Liver (tissue), 9 donors: ENCODE data around the gene KANSL3. TPM values are rescaled to one million over a fixed set of nuclear protein-coding genes. Genes with fewer than 3 reads are reported as not detected.

Experiments used
- DNase-seq: peaks from one replicate; pipeline ENCODE4 v3.0.0-alpha.2; 2017; ENCODE audit warnings: low spot score
- H3K27ac ChIP-seq, 2 donors: one replicate each; pipeline ENCODE4 v1.7.0; 2013; ENCODE audit warnings: inconsistent platforms in 2 of 2, low read length in 2 of 2, control low read depth in 1 of 2, low read depth in 1 of 2, mild to moderate bottlenecking in 1 of 2
- H3K27me3 ChIP-seq, 4 donors: one replicate each; pipeline versions ENCODE4 v1.6.1 to v1.7.0; 2013; ENCODE audit warnings: low read length in 3 of 4, inconsistent platforms in 1 of 4, mild to moderate bottlenecking in 1 of 4, moderate library complexity in 1 of 4; ENCODE audit not compliant: control insufficient read depth in 4 of 4, insufficient read depth in 4 of 4
- H3K36me3 ChIP-seq, 4 donors: one replicate each; pipeline versions ENCODE4 v1.6.1 to v1.7.0; 2013; ENCODE audit warnings: low read length in 3 of 4, mild to moderate bottlenecking in 3 of 4, low read depth in 1 of 4, moderate library complexity in 1 of 4; ENCODE audit not compliant: control insufficient read depth in 4 of 4, insufficient read depth in 3 of 4
- H3K4me1 ChIP-seq, 4 donors: one replicate each; pipeline versions ENCODE4 v1.6.1 to v1.7.0; 2013; ENCODE audit warnings: low read length in 3 of 4, mild to moderate bottlenecking in 3 of 4, moderate library complexity in 1 of 4; ENCODE audit not compliant: control insufficient read depth in 4 of 4, insufficient read depth in 4 of 4
- H3K4me3 ChIP-seq, 3 donors: one replicate each; pipeline versions ENCODE4 v1.6.1 to v1.7.0; 2013; ENCODE audit warnings: low read length in 3 of 3, control low read depth in 1 of 3, low read depth in 1 of 3, mild to moderate bottlenecking in 1 of 3
- H3K9ac ChIP-seq, 2 donors: one replicate each; pipeline ENCODE4 v1.7.0; 2013; ENCODE audit warnings: low read length in 2 of 2, mild to moderate bottlenecking in 2 of 2, moderate library complexity in 2 of 2, control low read depth in 1 of 2, low read depth in 1 of 2
- H3K9me3 ChIP-seq, 4 donors: one replicate each; pipeline versions ENCODE4 v1.6.1 to v1.7.0; 2013; ENCODE audit warnings: low read length in 3 of 4; ENCODE audit not compliant: control insufficient read depth in 4 of 4
- EGR1 ChIP-seq, 2 donors: IDR thresholded peaks; 2 replicates each; pipeline ENCODE4 v1.6.1; 2016 to 2018; ENCODE audit warnings: antibody characterized with exemption in 2 of 2, low read depth in 2 of 2
- FOXA1 ChIP-seq: IDR thresholded peaks from 2 replicates; pipeline ENCODE4 v1.6.1; 2016; ENCODE audit warnings: antibody characterized with exemption
- FOXA2 ChIP-seq: IDR thresholded peaks from 2 replicates; pipeline ENCODE4 v1.6.1; 2016; ENCODE audit warnings: antibody characterized with exemption
- GABPA ChIP-seq, 2 donors: IDR thresholded peaks in 1 of 2; conservative IDR thresholded peaks in 1 of 2; 2 replicates each; pipeline ENCODE4 v1.6.1; 2016; ENCODE audit warnings: antibody characterized with exemption in 2 of 2, mild to moderate bottlenecking in 1 of 2, moderate library complexity in 1 of 2
- HNF4A ChIP-seq, 2 donors: conservative IDR thresholded peaks; 2 replicates each; pipeline ENCODE4 v1.6.1; 2016; ENCODE audit warnings: antibody characterized with exemption in 2 of 2, mild to moderate bottlenecking in 2 of 2
- HNF4G ChIP-seq: IDR thresholded peaks from 2 replicates; pipeline ENCODE4 v1.6.1; 2016; ENCODE audit warnings: antibody characterized with exemption
- JUND ChIP-seq, 2 donors: IDR thresholded peaks; 2 replicates each; pipeline ENCODE4 v1.6.1; 2016; ENCODE audit warnings: antibody characterized with exemption in 2 of 2
- MAX ChIP-seq: IDR thresholded peaks from 2 replicates; pipeline ENCODE4 v1.6.1; 2016; ENCODE audit warnings: antibody characterized with exemption
- NR2F2 ChIP-seq: IDR thresholded peaks from 2 replicates; pipeline ENCODE4 v1.6.1; 2016; ENCODE audit warnings: antibody characterized with exemption
- RAD21 ChIP-seq, 2 donors: IDR thresholded peaks; 2 replicates each; pipeline ENCODE4 v1.6.1; 2016; ENCODE audit warnings: antibody characterized with exemption in 2 of 2, mild to moderate bottlenecking in 2 of 2
- RXRA ChIP-seq, 2 donors: IDR thresholded peaks; 2 replicates each; pipeline ENCODE4 v1.6.1; 2017 to 2018; ENCODE audit warnings: antibody characterized with exemption in 2 of 2, mild to moderate bottlenecking in 1 of 2
- TAF1 ChIP-seq: conservative IDR thresholded peaks from 2 replicates; pipeline ENCODE4 v1.6.1; 2016; ENCODE audit warnings: antibody characterized with exemption, mild to moderate bottlenecking
- YY1 ChIP-seq: IDR thresholded peaks from 2 replicates; pipeline ENCODE4 v1.6.1; 2016; ENCODE audit warnings: antibody characterized with exemption, mild to moderate bottlenecking
- WGBS: extraction: QIAGEN DNeasy Blood & Tissue Kit; methylation state at CpG from one replicate; pipeline ENCODE4 v1.1.7; 2013; 5-methylcytosine and 5-hydroxymethylcytosine counted together
- polyA plus RNA-seq, 2 donors: library from polyadenylated mRNA; stranded (reverse) in 1 of 2; unstranded in 1 of 2; fragments of 200-250 nt in 1 of 2; fragments of >200 nt in 1 of 2; fragmentation: Nextera tagmentation in 1 of 2; extraction: Ambion mirVana in 1 of 2; gene quantifications; one replicate each; pipeline versions ENCODE4 v1.2.1 to v1.2.3, GENCODE V29; 2013 to 2015
- total RNA-seq, 2 donors: library from RNA; depleted of rRNA; stranded (reverse); fragments of >200 nt; gene quantifications; one replicate each; pipeline ENCODE4 v1.2.3, GENCODE V29; 2014
- TF ChIP-seq, protein P1 (sequence below): IDR thresholded peaks from 2 replicates; pipeline ENCODE4 v1.6.1; 2016; ENCODE audit warnings: antibody characterized with exemption
- TF ChIP-seq, protein P2 (sequence below): fragments of 150-350 bp; IDR thresholded peaks from 2 replicates; pipeline ENCODE4 v1.5.1; 2017; ENCODE audit warnings: improper control_type of control experiment, low read depth, low read length; ENCODE audit not compliant: missing input control
- TF ChIP-seq, protein P3 (sequence below): IDR thresholded peaks from 2 replicates; pipeline ENCODE4 v1.6.1; 2016; ENCODE audit warnings: antibody characterized with exemption, mild to moderate bottlenecking
- donor health status: healthy.
- donor health status: healthy.
- donor health status: healthy.
- donor health status: healthy.
- donor health status: healthy.

The KANSL3 gene
- total and polyA plus RNA-seq, 4 donors = 8.3 to 30.5 (median 18.6) TPM

- 96% methylated on average over 7 of the region's 7 CpGs for WGBS
- no peak for DNase-seq
- Histone ChIP-seq H3K9ac (no peak overlapping the region), H3K27ac (no peak overlapping the region), H3K4me3 (no peak overlapping the region), H3K36me3 (no peaks in the 10 kb centered on the region), H3K4me1 (no peaks in the 10 kb centered on the region), H3K27me3 (no peaks in the 10 kb centered on the region), H3K9me3 (no peaks in the 10 kb centered on the region)
- TF ChIP-seq RXRA (IDR thresholded peaks at IDR 0.05) = no peak
Measured at GRCh38 chr2:96648306-96648930, 10.3 kb upstream of the KANSL3 start.

DNA sequence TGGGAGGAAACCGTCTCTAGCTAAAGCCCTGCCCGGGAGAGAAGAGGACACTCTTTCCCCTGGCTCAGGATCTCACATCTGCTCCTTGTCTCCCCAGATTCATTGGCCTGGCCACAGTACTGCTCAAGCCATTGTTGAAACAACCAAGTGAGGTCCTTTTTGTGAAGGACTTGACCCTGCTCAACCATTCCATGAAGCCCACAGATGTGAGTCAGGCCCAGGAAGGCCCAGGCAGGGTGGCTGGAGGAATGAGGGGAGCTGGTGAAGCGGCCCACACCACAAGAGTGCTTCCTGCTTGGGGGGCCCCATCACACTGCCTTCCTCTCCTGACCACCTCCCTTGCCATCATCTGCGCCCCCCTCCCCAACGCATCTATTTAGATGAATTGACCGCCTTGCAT lies 9.6 kb upstream of the KANSL3 start:
- no peak overlapping the region for H3K9ac ChIP-seq
- H3K36me3 ChIP-seq = no peaks in the 10 kb centered on the region
- H3K27me3 ChIP-seq = no peaks in the 10 kb centered on the region
- no peak overlapping the region for H3K4me3 ChIP-seq
- TF ChIP-seq, protein P1, sequence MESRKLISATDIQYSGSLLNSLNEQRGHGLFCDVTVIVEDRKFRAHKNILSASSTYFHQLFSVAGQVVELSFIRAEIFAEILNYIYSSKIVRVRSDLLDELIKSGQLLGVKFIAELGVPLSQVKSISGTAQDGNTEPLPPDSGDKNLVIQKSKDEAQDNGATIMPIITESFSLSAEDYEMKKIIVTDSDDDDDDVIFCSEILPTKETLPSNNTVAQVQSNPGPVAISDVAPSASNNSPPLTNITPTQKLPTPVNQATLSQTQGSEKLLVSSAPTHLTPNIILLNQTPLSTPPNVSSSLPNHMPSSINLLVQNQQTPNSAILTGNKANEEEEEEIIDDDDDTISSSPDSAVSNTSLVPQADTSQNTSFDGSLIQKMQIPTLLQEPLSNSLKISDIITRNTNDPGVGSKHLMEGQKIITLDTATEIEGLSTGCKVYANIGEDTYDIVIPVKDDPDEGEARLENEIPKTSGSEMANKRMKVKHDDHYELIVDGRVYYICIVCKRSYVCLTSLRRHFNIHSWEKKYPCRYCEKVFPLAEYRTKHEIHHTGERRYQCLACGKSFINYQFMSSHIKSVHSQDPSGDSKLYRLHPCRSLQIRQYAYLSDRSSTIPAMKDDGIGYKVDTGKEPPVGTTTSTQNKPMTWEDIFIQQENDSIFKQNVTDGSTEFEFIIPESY = no peak
- TF ChIP-seq JUND (IDR thresholded peaks at IDR 0.05) (no peak), NR2F2 (no peak), HNF4A (conservative IDR thresholded peaks at IDR 0.05) (no peak), TAF1 (no peak), RAD21 (IDR thresholded peaks at IDR 0.05) (no peak), EGR1 (IDR thresholded peaks at IDR 0.05; ENCODE audit: low read depth in 2 of 2) (no peak), HNF4G (no peak), YY1 (no peak), GABPA (IDR thresholded peaks at IDR 0.05 in 1 of 2, conservative IDR thresholded peaks at IDR 0.05 in 1 of 2) (no peak), RXRA (IDR thresholded peaks at IDR 0.05) (no peak), FOXA2 (no peak), FOXA1 (no peak), MAX (no peak)
- TF ChIP-seq, protein P2, sequence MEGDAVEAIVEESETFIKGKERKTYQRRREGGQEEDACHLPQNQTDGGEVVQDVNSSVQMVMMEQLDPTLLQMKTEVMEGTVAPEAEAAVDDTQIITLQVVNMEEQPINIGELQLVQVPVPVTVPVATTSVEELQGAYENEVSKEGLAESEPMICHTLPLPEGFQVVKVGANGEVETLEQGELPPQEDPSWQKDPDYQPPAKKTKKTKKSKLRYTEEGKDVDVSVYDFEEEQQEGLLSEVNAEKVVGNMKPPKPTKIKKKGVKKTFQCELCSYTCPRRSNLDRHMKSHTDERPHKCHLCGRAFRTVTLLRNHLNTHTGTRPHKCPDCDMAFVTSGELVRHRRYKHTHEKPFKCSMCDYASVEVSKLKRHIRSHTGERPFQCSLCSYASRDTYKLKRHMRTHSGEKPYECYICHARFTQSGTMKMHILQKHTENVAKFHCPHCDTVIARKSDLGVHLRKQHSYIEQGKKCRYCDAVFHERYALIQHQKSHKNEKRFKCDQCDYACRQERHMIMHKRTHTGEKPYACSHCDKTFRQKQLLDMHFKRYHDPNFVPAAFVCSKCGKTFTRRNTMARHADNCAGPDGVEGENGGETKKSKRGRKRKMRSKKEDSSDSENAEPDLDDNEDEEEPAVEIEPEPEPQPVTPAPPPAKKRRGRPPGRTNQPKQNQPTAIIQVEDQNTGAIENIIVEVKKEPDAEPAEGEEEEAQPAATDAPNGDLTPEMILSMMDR = no peak
- TF ChIP-seq, protein P3, sequence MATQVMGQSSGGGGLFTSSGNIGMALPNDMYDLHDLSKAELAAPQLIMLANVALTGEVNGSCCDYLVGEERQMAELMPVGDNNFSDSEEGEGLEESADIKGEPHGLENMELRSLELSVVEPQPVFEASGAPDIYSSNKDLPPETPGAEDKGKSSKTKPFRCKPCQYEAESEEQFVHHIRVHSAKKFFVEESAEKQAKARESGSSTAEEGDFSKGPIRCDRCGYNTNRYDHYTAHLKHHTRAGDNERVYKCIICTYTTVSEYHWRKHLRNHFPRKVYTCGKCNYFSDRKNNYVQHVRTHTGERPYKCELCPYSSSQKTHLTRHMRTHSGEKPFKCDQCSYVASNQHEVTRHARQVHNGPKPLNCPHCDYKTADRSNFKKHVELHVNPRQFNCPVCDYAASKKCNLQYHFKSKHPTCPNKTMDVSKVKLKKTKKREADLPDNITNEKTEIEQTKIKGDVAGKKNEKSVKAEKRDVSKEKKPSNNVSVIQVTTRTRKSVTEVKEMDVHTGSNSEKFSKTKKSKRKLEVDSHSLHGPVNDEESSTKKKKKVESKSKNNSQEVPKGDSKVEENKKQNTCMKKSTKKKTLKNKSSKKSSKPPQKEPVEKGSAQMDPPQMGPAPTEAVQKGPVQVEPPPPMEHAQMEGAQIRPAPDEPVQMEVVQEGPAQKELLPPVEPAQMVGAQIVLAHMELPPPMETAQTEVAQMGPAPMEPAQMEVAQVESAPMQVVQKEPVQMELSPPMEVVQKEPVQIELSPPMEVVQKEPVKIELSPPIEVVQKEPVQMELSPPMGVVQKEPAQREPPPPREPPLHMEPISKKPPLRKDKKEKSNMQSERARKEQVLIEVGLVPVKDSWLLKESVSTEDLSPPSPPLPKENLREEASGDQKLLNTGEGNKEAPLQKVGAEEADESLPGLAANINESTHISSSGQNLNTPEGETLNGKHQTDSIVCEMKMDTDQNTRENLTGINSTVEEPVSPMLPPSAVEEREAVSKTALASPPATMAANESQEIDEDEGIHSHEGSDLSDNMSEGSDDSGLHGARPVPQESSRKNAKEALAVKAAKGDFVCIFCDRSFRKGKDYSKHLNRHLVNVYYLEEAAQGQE = no peak
- H3K27ac ChIP-seq = no peak overlapping the region
- H3K4me1 ChIP-seq = no peaks in the 10 kb centered on the region
- no peak for DNase-seq
- WGBS = 95% methylated on average over 6 of the region's 6 CpGs
- no peaks in the 10 kb centered on the region for H3K9me3 ChIP-seq
